OCI-LY7 (cell line): Measurements from ENCODE around the gene OGFOD3. TPM values are rescaled to one million over a fixed set of nuclear protein-coding genes. Genes with fewer than 3 reads are reported as not detected.
"Not testable (repeated sequence)": the region's sequence is repeated elsewhere in the genome, so short reads cannot be mapped to it uniquely, and the experiment has no call there.

Source experiments
- BruUV-seq: library from RNA; stranded (reverse); fragments of 400-500 nt; replicated peaks from 2 replicates; lab custom pipeline; 2021; lab: Mats Ljungman, UMichigan
- CTCF ChIA-PET: fragments of 300-600 bp; sonication (Branson Sonifier 250); formaldehyde crosslinking; loops from one replicate; lab custom pipeline; 2022; ENCODE audit warnings: antibody characterized with exemption; ENCODE audit not compliant: unreplicated experiment; lab: Charles Lee
- POLR2A ChIA-PET: fragments of 300-600 bp; sonication (Branson Sonifier 250); formaldehyde crosslinking; loops from one replicate; lab custom pipeline; 2022; ENCODE audit warnings: antibody characterized with exemption; lab: Charles Lee
- DNase-seq: peaks from one replicate; pipeline ENCODE4 v3.0.0-alpha.2; 2015; ENCODE audit warnings: low spot score
- H2AFZ ChIP-seq: fragments of 200-600 bp; sonication (generic), shearing (Covaris generic); 2 replicates; pipeline ENCODE4 v1.6.1; 2014; ENCODE audit warnings: mild to moderate bottlenecking, antibody characterized with exemption, low read length, moderate library complexity
- H3K27ac ChIP-seq: fragments of 200-600 bp; sonication (generic); 2 replicates; pipeline ENCODE4 v1.5.1; 2014; ENCODE audit warnings: mixed run types, low read depth, mild to moderate bottlenecking, moderate library complexity, low read length, inconsistent platforms; ENCODE audit not compliant: poor library complexity, severe bottlenecking
- H3K36me3 ChIP-seq: fragments of 200-600 bp; sonication (generic); 2 replicates; pipeline ENCODE4 v1.6.1; 2014; ENCODE audit warnings: mild to moderate bottlenecking, antibody characterized with exemption, low read length, moderate library complexity, mixed read lengths; ENCODE audit not compliant: insufficient read depth
- H3K4me1 ChIP-seq: fragments of 200-600 bp; sonication (generic); 2 replicates; pipeline ENCODE4 v1.5.1; 2014; ENCODE audit warnings: mild to moderate bottlenecking, low read length; ENCODE audit not compliant: insufficient read depth, poor library complexity, severe bottlenecking
- H3K4me2 ChIP-seq: fragments of 200-600 bp; sonication (generic); 2 replicates; pipeline ENCODE4 v1.6.1; 2014; ENCODE audit warnings: mild to moderate bottlenecking, low read length
- H3K4me3 ChIP-seq: fragments of 200-600 bp; sonication (generic); 2 replicates; pipeline ENCODE4 v1.5.1; 2014; ENCODE audit warnings: mild to moderate bottlenecking, low read depth, low read length; ENCODE audit not compliant: poor library complexity, severe bottlenecking
- H3K79me2 ChIP-seq: fragments of 200-600 bp; sonication (generic); 2 replicates; pipeline ENCODE4 v1.6.1; 2016; ENCODE audit warnings: low read depth, mild to moderate bottlenecking, low read length, moderate library complexity, mixed read lengths; ENCODE audit not compliant: insufficient read depth
- H3K9me2 ChIP-seq: fragments of 200-600 bp; sonication (generic); 2 replicates; pipeline ENCODE4 v1.6.1; 2016; ENCODE audit warnings: mild to moderate bottlenecking, low read length, mixed read lengths; ENCODE audit not compliant: insufficient read depth
- H3K9me3 ChIP-seq: fragments of 200-600 bp; sonication (generic); 2 replicates; pipeline ENCODE4 v1.6.1; 2014; ENCODE audit warnings: mild to moderate bottlenecking, mixed run types, low read length, mixed read lengths
- H4K20me1 ChIP-seq: fragments of 200-600 bp; sonication (generic); 2 replicates; pipeline ENCODE4 v1.6.1; 2014; ENCODE audit warnings: mild to moderate bottlenecking, antibody characterized with exemption, low read length, moderate library complexity, mixed read lengths; ENCODE audit not compliant: insufficient read depth
- EZH2phosphoT487 ChIP-seq: fragments of 200-600 bp; sonication (generic); IDR thresholded peaks from 2 replicates; pipeline ENCODE4 v1.6.1; 2018; ENCODE audit warnings: low read depth, borderline replicate concordance, mild to moderate bottlenecking, mixed run types, antibody characterized with exemption, low read length, moderate library complexity, mixed read lengths
- intact Hi-C: fragments of 100-400 bp; cut with micrococcal nuclease; formaldehyde crosslinking; loops from one replicate; pipeline ENCODE4 v1.10.0; 2022; ENCODE audit not compliant: unreplicated experiment
- total RNA-seq, 2 experiments: library from RNA; depleted of rRNA in 1 of 2; stranded (reverse); fragments of >200 nt in 1 of 2; shearing (Covaris generic) in 1 of 2; gene quantifications; 2 replicates each; pipeline ENCODE4 v1.2.3, GENCODE V29; 2014 to 2022
- TF ChIP-seq, protein P1 (sequence below): fragments of 200-600 bp; sonication (generic); conservative IDR thresholded peaks from 2 replicates; pipeline ENCODE4 v1.5.1; 2014; ENCODE audit warnings: mild to moderate bottlenecking, antibody characterized with exemption, low read length, moderate library complexity, mixed read lengths

The OGFOD3 gene
- total RNA-seq, 2 experiments from 2014 or later = 55.6 to 65.2 TPM

DNA sequence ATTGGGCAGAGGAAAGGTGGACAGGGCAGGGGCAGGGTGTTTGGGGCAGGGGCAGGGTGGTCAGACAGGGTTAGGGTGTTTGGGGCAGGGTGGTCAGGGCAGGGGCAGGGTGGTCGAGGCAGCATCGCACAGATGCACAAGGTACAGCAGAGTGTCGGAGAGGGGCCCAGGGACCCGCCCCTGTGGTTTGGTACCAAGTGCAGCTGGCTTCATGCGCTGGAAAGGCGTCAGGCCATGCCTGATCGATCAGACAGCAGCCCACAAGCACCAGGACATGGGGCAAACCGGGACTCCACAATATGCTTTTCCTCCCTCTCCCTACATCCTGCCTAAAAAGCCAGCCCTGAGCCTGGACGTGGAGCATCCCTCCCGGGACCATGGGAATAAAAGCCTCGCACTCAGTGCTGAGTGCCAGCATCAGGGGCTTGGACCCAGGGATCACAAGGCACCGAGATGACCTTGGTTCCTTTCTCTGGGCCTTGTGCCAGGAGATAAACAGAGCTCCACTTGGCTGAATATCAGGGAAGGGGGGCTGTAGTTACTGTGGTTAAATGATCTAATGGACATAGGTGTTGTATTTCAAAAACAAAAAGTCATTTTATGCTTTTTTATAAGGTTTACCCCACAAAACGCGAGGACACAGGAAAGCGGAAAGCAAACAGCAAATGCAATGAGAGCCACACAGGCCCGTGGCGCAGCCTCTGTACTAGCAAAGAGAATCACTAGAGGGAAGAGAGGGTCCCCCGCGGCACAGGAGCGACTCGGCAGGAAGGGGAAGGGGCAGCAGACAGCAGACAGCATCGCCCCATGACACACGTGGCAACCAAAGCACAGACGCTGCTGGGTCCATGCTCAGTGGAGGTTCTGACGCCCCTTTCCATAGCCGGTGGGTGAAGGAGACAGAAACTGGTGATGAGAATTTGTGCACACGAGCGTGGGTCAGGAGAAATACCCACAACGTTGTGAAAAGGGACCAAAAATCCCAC is 5.6 kb downstream of the OGFOD3 start:
- POLR2A ChIA-PET = no interaction called here
- Histone ChIP-seq H3K4me3 (no peak overlapping the region), H3K36me3 (peaks cover 26% of the 10 kb centered on the region; the same call in 1 of the 2 replicates), H3K27ac (no peak overlapping the region), H2AFZ (no peak overlapping the region), H3K4me1 (peaks cover 10% of the 10 kb centered on the region), H3K9me2 (no peaks in the 10 kb centered on the region), H4K20me1 (0 out of 2 replicates have a peak, but pooled peaks cover 3% of the 10 kb centered on the region), H3K79me2 (peaks cover 9% of the 10 kb centered on the region; the same call in 1 of the 2 replicates), H3K9me3 (no peaks in the 10 kb centered on the region), H3K4me2 (no peak overlapping the region)
- intact Hi-C loops = no loop called here
- TF ChIP-seq, protein P1, sequence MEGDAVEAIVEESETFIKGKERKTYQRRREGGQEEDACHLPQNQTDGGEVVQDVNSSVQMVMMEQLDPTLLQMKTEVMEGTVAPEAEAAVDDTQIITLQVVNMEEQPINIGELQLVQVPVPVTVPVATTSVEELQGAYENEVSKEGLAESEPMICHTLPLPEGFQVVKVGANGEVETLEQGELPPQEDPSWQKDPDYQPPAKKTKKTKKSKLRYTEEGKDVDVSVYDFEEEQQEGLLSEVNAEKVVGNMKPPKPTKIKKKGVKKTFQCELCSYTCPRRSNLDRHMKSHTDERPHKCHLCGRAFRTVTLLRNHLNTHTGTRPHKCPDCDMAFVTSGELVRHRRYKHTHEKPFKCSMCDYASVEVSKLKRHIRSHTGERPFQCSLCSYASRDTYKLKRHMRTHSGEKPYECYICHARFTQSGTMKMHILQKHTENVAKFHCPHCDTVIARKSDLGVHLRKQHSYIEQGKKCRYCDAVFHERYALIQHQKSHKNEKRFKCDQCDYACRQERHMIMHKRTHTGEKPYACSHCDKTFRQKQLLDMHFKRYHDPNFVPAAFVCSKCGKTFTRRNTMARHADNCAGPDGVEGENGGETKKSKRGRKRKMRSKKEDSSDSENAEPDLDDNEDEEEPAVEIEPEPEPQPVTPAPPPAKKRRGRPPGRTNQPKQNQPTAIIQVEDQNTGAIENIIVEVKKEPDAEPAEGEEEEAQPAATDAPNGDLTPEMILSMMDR = no peak
- no peak for TF ChIP-seq EZH2phosphoT487
- CTCF ChIA-PET = no interaction called here
- DNase-seq = no peak
- BruUV-seq = no TSS peak

DNA sequence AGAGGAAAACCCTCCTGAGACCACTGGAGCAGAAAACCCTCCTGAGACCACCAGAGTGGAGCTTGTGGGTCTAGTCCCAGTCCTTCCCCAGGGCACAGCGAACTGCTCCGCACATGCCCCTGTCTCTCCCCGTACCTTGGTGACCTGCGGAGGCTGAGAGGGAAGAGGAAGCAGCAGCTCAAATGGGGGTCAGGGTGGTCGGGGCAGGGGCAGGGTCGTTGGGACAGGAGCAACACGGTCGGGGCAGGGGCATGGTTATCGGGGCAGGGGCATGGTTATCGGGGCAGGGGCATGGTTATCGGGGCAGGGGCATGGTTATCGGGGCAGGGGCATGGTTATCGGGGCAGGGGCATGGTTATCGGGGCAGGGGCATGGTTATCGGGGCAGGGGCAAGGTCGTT is 6.3 kb downstream of the OGFOD3 start:
- H3K9me2 ChIP-seq, H3K27ac ChIP-seq, H3K79me2 ChIP-seq, H2AFZ ChIP-seq, H3K9me3 ChIP-seq, BruUV-seq, CTCF ChIA-PET, DNase-seq, H3K4me3 ChIP-seq, H4K20me1 ChIP-seq, H3K4me2 ChIP-seq, H3K4me1 ChIP-seq, intact Hi-C loops: not testable (repeated sequence)
- POLR2A ChIA-PET = interaction anchor here (0.7 kb wide), 1 partner anchor 48 kb away, joined by 5 read pairs; no protein-coding TSS in a partner anchor
- H3K36me3 ChIP-seq = peaks cover 32% of the 10 kb centered on the region; the same call in 1 of the 2 replicates

DNA sequence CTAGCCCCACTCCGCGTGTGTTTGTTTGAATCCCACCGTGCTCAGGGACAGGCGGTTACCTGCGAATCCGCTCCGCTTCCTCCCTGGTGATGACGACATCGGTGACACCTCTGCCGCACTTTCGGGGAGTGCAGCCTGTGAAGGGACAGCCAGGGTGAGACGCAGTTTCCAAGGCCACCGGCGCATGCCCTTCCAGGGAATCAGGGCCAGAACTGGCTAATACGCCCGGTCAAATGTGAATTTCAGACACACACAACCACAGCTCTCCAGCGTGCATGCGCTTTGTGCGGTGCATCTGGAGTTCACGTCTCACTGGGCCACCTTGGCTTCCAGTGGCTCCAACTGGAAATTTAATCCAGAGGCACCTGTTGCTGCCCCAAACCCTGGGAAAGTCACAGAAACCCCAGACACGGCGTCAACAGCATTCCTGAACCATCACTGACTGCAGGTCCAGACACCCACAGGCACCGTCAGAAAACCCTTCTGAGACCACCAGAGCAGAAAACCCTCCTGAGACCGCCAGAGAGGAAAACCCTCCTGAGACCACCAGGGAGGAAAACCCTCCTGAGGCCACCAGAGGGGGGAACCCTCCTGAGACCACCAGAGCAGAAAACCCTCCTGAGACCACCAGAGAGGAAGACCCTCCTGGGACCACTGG is 6.9 kb downstream of the OGFOD3 start:
- no peak for DNase-seq
- Histone ChIP-seq H3K4me2 (no peak overlapping the region), H3K4me3 (no peak overlapping the region), H3K36me3 (peaks cover 33% of the 10 kb centered on the region; the same call in 1 of the 2 replicates), H3K4me1 (peaks cover 6% of the 10 kb centered on the region), H3K9me3 (no peaks in the 10 kb centered on the region), H3K79me2 (no peaks in the 10 kb centered on the region), H4K20me1 (no peaks in the 10 kb centered on the region), H2AFZ (no peak overlapping the region), H3K9me2 (no peaks in the 10 kb centered on the region), H3K27ac (no peak overlapping the region)
- TF ChIP-seq, protein P1 = no peak
- no peak for TF ChIP-seq EZH2phosphoT487
- CTCF ChIA-PET = no interaction called here
- intact Hi-C loops = no loop called here
- BruUV-seq = no TSS peak
- POLR2A ChIA-PET = interaction anchor here (0.7 kb wide), 1 partner anchor 48 kb away, joined by 5 read pairs; no protein-coding TSS in a partner anchor
